HG03558 (cell line): ENCODE data around the gene PHF1.

Source experiments
- ATAC-seq: cut with Tn5 transposase; IDR thresholded peaks from one replicate; pipeline ENCODE4 v1.9.1; 2021; ENCODE audit warnings: moderate number of reproducible peaks; ENCODE audit not compliant: unreplicated experiment; ENCODE audit errors: extremely low read depth

The PHF1 gene

GRCh38 chr6:33452496-33452895, 41.7 kb downstream of the PHF1 start:
- ATAC-seq: no peak

DNA sequence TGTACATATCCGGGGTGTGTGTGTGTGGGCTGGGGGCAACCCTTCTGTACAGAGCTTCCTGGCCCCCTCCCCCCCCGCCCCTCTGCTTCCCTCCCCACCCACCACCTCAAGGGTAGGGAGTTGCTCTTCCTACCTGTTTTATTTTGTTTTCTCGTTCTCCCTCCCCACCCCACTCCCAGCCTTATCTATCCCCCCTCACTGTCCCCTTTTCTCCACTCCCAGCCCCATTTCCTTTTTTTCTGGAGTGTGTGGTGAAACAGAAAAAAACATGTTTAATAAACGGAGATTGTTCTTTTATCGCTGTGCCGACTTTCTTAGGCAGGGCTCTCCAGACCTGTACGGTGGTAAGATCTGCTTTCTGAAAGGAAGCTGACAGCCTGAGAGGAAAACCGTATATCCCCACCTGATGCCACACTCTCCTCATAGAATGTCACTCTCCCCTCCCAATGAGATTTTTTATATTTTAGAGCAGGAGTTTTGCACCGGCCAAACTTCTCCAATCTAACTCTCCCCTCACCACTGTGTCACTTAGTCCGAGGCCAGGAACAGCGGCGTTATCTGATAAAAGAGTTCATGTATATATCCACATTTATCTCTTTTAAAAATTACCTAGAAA, 42.7 kb downstream of the PHF1 start:
- no peak for ATAC-seq

DNA sequence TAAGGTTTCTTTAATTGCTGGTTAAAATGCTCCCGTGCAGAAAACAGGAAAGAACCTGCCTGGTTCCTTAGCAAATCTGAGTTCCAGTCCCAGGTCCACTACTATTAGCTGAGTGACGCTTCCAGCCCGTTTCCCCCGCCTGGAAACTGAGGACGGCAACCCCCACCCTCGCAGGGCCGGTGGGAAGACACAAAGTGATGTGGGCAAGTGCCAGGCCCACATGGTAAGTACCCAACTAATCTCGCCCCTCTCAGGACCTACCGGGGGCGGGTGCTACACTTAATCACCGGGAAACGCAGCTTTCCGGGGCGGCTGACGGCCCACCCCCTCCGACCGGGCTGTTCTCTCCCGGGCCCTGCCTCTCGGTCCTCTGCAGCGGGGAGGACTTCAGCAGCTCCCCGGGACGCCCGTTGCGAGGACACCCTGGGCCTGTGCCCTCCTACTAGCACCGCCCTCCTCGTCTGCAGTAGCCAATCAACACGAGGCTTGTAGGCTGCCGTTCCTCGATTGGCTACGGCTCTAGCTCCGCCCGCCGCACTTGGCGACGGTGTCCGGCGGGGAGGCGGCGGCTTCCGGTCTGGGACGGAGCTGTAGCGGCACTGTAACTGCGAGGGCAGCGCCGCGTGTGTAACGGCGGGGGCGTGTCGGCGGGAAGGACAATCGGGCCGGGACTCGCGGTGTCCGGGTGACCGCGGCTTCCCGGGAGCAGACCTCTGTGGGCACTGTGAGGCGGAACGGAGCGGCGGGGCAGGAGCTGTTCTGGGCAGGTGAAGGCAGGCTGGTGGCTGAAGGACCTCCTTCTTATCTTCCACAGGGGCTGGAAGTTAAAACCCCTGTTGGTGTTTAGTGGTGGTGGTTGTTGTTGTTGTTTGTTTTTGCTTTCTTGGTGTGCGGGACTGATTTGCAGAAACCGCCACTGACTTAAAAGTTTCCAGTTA, 43.5 kb downstream of the PHF1 start, which contains the start of gene ZBTB9:
TSS of gene ZBTB9 (plus strand) at position 568 of the 938 bp plus-strand sequence. CDS start 525 bp downstream, outside the sequence.
- ATAC-seq: peak; percentile 98

- ATAC-seq: no peak
Measured at GRCh38 chr6:33455051-33455450, 44.2 kb downstream of the PHF1 start.

GRCh38 chr6:33456156-33456555, 45.3 kb downstream of the PHF1 start:
- ATAC-seq: no peak

- ATAC-seq: no peak
Measured at GRCh38 chr6:33458676-33459075, 47.9 kb downstream of the PHF1 start.

DNA sequence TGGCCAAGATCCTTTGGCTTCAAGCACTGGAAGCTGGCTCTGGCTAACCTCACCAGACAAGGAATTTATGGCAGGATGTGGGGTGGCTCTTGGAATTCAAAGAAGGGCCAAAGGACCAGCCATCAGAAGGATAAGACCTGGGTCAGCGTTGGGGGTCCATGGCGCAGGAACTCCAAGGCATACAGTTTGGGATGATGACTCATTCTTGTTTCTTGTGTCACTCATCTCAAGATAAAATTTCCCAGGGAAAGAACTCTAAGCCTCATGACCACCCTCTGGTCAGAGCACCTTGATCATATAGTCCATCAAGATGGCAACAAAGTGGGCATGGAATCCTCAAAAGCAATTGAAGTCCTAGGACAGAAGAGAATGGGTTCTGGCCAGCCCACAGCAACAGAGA, 48.4 kb downstream of the PHF1 start:
- no peak for ATAC-seq
